ENCODE data around the gene ANKRD9. TPM values are rescaled to one million over a fixed set of nuclear protein-coding genes. Genes with fewer than 3 reads are reported as not detected.

The ANKRD9 gene
- total and polyA plus RNA-seq, 10 of the 15 experiments (the other 5 are each of a cell fraction or from before 2014, with no cell fraction given), result 0.03 to 3.6 (median 0.49) TPM

- TF ChIP-seq ATF3 (IDR thresholded peaks at IDR 0.05; ENCODE audit: borderline replicate concordance, extremely low read depth, low read depth, low read length), result no peak
- no peak for TF ChIP-seq NKRF (conservative IDR thresholded peaks at IDR 0.05)
- no peak for TF ChIP-seq TCF3 (IDR thresholded peaks at IDR 0.05; ENCODE audit: borderline replicate concordance, insufficient read depth, low read depth, low read length)
- TF ChIP-seq, protein P1, sequence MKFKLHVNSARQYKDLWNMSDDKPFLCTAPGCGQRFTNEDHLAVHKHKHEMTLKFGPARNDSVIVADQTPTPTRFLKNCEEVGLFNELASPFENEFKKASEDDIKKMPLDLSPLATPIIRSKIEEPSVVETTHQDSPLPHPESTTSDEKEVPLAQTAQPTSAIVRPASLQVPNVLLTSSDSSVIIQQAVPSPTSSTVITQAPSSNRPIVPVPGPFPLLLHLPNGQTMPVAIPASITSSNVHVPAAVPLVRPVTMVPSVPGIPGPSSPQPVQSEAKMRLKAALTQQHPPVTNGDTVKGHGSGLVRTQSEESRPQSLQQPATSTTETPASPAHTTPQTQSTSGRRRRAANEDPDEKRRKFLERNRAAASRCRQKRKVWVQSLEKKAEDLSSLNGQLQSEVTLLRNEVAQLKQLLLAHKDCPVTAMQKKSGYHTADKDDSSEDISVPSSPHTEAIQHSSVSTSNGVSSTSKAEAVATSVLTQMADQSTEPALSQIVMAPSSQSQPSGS (IDR thresholded peaks at IDR 0.05; ENCODE audit: low read length), result no peak
Measured at GRCh38 chr14:102525929-102526497, 16.4 kb upstream of the ANKRD9 start (continued).

DNA sequence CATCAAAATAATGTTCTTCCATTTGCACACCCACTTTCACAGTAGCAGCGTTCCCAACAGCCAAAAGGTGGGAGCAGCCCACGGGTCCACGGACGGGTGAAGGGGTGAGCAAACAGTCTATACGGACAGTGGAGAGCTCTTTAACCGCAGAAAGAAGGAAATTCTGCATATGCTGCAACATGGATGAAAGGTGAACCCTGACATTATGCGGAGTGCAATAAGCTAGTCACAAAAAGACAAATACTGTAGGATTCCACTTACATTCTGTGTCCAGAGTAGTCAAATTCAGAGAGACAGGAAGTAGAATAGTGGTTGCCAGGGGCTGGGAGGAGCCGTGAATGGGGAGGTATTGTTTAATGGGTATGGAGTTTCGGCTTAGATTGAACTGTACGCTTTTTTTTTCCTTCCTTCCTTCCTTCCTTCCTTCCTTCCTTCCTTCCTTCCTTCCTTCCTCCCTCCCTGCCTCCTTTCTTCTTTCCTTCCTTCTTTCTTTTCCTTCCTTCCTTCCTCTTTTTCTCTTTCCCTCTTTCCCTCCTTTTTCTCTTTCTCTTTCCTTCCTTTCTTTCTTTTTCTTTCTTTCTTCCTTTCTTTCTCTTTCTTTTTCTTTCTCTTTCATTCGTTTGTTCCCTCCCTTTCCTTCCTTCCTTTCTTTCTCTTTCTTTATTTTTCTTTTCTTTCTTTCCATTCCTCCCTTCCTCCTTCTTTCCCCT is 15.8 kb upstream of the ANKRD9 start:
- no peaks in the 10 kb centered on the region; the same call in 1 of the 2 replicates for H3K4me1 ChIP-seq (ENCODE audit: control insufficient read depth, insufficient read depth, low read length)
- ChIA-PET SMC1A (ENCODE audit: uncharacterized antibody, unreplicated experiment) (interaction anchor here (0.7 to 3.5 kb wide), 19 partner anchors 34 to 316 kb away, joined by 3 to 20 read pairs (median 4); no protein-coding TSS in a partner anchor), RAD21 (ENCODE audit: unreplicated experiment) (interaction anchor here (0.7 to 2.7 kb wide), 16 partner anchors 39 to 376 kb away, joined by 3 to 16 read pairs (median 4); no protein-coding TSS in a partner anchor), CTCF (interaction anchor here (0.5 to 3.4 kb wide), 31 partner anchors 9 to 866 kb away, joined by 3 to 25 read pairs (median 4); partner anchors contain the start of genes MOK and ZNF839), POLR2A (interaction anchor here (0.7 to 1.2 kb wide), 3 partner anchors 66 to 255 kb away, joined by 4 to 6 read pairs (median 4); no protein-coding TSS in a partner anchor)
- H3K27ac ChIP-seq (ENCODE audit: control insufficient read depth, insufficient read depth), result peak overlapping the region; percentile 43
- no peaks in the 10 kb centered on the region for H4K20me1 ChIP-seq (ENCODE audit: control insufficient read depth, insufficient read depth)
- H3K9me3 ChIP-seq (replicated peaks; ENCODE audit: control insufficient read depth, insufficient read depth, low read length), result no peaks in the 10 kb centered on the region
- no peaks in the 10 kb centered on the region for H3K27me3 ChIP-seq (replicated peaks in 1 of 2; ENCODE audit: control insufficient read depth in 2 of 2, insufficient read depth in 2 of 2, low read length in 1 of 2)
- 5% methylated on average over 11 of the region's 11 CpGs for WGBS (ENCODE audit: insufficient coverage, insufficient replicate concordance, low lambda C conversion rate, missing lambda C conversion rate)
- in situ Hi-C loops (cut with MboI), result no loop called here
- peak overlapping the region; percentile 88 for H3K4me2 ChIP-seq (ENCODE audit: control insufficient read depth, insufficient read depth)
- BruUV-seq (replicated peaks), result no TSS peak
- intact Hi-C loops (cut with micrococcal nuclease; ENCODE audit: unreplicated experiment), result loop anchor here (2.0 to 10.0 kb wide), 3 partner anchors 67 to 389 kb away; partner anchors contain the start of genes RCOR1 and TRAF3
- DNase-seq (ENCODE audit: low read depth, low spot score), result peak; percentile 27
- peak; percentile 70 for ATAC-seq
- no peaks in the 10 kb centered on the region for H3K79me2 ChIP-seq (ENCODE audit: control insufficient read depth, insufficient read depth, low read length)
- FAIRE-seq, result no peak
- H3K4me3 ChIP-seq, result peak overlapping the region; percentile 84
- peak overlapping the region; percentile 54; the same call in 1 of the 2 replicates for H3K9ac ChIP-seq (ENCODE audit: control insufficient read depth, insufficient read depth, low read length)
- H2AFZ ChIP-seq (ENCODE audit: control insufficient read depth, low read depth, low read length), result peak overlapping the region; percentile 59
- H3K36me3 ChIP-seq (ENCODE audit: control insufficient read depth in 2 of 2, insufficient read depth in 2 of 2, low read length in 1 of 2), result no peaks in the 10 kb centered on the region
- TF ChIP-seq RAD21 (IDR thresholded peaks at IDR 0.05; ENCODE audit: insufficient read depth, low read depth, low read length) (no peak), TARDBP (IDR thresholded peaks at IDR 0.05; ENCODE audit: borderline replicate concordance) (no peak), CREB1 (IDR thresholded peaks at IDR 0.05; ENCODE audit: low read depth) (no peak), ZNF384 (IDR thresholded peaks at IDR 0.05; ENCODE audit: borderline replicate concordance, low read depth, low read length) (no peak), SMAD5 (IDR thresholded peaks at IDR 0.05; ENCODE audit: low read depth) (no peak), CTCF (IDR thresholded peaks at IDR 0.05 in 2 of 3, conservative IDR thresholded peaks at IDR 0.05 in 1 of 3; ENCODE audit: control insufficient read depth in 2 of 3, extremely low read depth in 1 of 3, insufficient read depth in 1 of 3, low read depth in 3 of 3, low read length in 3 of 3) (no peak), MYC (IDR thresholded peaks at IDR 0.05; ENCODE audit: insufficient read depth, insufficient read length, insufficient replicate concordance, low read length, severe bottlenecking) (no peak), RFX5 (IDR thresholded peaks at IDR 0.05; ENCODE audit: low read depth, low read length) (0 out of 2 replicates have a peak, but pooled peaks have one; percentile 11), SIX5 (IDR thresholded peaks at IDR 0.05; ENCODE audit: low read depth, low read length, severe bottlenecking) (no peak)

Measured in GM12878 (cell line).